GM18508 (cell line): ENCODE results near the gene ZNF48.
"Not testable (repeated sequence)": the region's sequence is repeated elsewhere in the genome, so short reads cannot be mapped to it uniquely, and the experiment has no call there.

ENCODE experiments used
- ATAC-seq: cut with Tn5 transposase; IDR thresholded peaks from one replicate; pipeline ENCODE4 v1.9.1; 2021; ENCODE audit warnings: moderate number of reproducible peaks; ENCODE audit not compliant: insufficient read depth, unreplicated experiment

Gene ZNF48

GRCh38 chr16:30377050-30377811 is 18.0 kb upstream of the ZNF48 start:
- no peak for ATAC-seq

DNA sequence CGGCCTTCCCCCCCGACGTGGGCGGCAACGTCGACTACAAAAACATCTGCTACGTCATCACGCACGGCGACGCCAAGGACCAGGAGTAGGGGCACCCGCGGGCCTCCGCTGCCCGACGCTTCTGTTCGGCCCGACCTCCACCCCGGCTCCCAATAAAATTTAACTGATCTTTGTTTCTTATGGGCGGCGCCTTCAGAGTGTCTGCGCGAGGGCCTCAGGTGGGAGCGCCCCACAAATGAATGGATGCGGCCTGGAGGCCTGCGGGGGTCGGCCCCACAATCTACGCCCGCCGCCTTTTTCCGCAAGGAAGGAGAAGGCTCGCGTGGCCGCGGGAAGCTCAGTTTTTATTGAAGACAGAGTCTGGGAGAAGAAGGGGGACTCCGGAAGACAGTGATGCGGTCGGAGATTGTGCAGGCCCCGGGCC is 17.4 kb upstream of the ZNF48 start:
- ATAC-seq, result no peak

- peak; percentile 52 for ATAC-seq
Observed at GRCh38 chr16:30378236-30379157, 16.7 kb upstream of the ZNF48 start.

GRCh38 chr16:30379158-30379783 is 15.9 kb upstream of the ZNF48 start:
- no peak for ATAC-seq

DNA sequence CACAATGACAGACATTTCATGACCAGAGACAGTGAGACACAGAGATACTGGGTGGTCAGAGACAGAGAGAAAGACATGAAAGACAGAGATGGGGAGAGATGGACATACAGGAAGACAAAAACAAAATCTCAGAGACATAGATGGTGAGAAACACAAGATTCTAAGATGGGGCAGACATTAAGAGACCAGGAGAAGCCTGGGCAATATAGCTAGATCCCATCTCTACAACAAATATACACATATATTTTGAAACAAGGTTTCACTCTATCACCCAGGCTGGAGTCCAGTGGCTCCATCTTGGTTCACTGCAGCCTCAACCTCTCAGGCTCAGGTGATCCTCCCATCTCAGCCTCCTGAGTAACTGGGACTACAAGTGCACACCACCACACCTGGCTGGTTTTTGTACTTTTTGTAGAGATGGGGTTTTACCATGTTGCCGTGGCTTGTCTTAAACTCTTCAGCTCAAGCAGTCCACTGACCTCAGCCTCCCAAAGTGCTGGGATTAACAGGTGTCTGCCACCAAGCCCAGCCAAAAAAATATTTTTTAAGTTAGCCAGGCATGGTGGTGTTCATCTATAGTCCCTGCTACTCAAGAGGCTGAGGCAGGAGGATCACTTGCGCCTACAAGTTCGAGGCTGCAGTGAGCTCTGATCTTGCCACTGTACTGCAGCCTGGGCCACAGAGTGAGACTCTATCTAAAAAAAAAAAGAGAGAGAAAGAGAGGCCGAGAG is 15.0 kb upstream of the ZNF48 start:
- ATAC-seq, result no peak

DNA sequence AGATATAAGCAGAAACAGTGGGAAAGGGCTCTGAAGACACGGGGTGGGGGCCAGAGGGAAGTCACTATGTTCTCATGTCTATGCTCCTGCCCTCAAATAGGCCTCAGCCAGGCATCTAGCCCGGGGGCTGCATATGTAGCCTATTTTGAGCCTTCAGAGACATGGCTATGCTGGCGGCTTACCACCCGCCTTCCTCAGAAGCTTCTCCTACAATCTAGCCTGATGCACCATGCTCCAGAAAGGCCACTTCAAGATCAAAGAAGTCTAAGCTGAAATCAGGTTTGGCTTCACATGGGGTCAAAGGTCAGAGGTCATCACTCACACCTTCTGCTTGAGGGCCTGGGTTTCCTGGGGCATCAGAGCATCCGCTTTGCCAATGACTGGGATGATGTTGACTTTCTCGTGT is 14.4 kb upstream of the ZNF48 start:
- ATAC-seq, result no peak

DNA sequence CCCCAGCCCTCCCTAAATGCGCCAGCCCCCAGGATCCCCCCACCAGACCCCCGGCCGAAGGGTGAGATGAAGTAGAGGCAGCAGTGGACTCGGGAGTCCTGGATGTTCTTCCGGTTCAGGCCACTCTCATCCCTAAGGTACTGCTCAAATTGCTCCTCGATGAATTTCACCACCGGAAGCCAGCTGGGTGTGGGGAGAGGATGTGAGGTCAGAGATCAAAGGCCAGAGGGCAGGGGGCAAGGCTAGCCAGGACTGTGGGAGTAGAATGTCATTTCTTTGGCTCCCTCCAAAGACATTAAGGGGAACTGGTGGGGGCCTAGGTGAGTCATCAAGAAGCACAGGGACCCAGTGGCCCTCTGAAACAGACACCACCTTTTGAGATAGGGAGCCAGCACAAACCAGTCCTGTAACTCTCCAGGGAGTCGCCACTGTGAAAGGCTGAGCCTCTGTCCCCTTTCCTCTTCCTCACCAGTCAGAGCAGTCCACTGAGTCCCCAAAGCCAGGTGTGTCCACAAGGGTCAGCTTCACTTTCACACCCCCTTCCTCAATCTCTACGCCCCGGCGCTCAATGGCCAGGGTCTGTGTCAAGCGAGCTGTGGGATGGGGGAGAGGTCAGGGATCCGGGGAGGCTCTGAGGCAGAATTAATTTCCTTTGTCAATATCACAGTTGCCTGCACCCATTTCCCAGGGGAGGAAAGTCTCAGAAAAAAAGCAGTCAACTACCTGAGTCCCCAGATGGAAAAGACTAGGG is 13.8 kb upstream of the ZNF48 start:
- no peak for ATAC-seq

- no peak for ATAC-seq
Observed at GRCh38 chr16:30382111-30382881, 12.9 kb upstream of the ZNF48 start, which contains the start of gene SEPTIN1. Gene SEPTIN1, minus strand, starts transcription at chr16:30382561. Its CDS starts 19 bp downstream, at chr16:30382542.

DNA sequence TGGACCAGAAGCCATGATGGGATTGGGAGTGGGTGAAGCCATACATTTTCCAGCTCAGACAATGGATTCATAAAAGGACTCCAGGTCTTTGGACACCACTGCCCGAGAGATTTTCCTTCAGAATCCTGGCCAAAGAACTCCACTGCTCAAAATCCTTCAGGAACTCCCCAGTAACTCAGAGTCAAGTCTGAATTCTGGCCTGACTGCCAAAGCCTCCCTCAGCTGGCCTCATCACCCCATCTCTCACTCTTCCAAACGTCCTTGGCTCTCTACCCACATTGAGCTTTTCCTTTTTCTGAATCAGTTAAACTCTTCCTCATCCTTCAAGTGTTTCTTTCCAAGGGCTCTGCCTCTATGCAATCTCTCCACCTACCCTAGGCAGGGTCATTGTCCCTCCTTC is 11.7 kb upstream of the ZNF48 start:
- ATAC-seq, result no peak

GRCh38 chr16:30394592-30395154 is 547 bp upstream of the ZNF48 start:
- no peak for ATAC-seq

DNA sequence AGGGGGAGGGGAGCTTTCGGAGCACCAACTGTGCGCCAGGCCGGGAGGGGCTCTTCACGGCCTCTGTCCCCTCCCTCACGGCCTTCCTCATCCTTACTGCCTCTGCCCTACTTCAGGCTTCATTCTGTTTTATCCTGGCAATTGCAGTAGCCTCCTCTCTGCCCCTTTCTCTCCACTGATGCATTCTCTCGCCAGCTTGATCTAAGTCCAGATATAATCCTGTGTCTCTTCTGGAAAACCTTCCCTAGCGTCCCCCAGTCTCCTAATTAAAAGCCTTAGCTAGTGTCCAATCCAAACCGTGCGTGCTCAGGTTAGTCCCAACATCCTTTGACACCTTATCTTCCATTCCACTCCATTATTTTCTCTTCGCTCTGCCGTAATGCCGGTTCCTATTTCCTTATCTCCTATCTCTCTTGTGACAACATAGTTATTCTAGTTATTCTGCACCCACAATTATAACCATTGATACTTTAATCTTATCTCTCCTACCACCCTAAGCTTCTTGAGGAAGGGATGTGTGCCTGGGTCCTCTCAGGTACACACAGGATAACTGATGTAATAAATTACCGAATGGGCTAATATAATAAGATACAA is 869 bp downstream of the ZNF48 start:
- ATAC-seq, result no peak

DNA sequence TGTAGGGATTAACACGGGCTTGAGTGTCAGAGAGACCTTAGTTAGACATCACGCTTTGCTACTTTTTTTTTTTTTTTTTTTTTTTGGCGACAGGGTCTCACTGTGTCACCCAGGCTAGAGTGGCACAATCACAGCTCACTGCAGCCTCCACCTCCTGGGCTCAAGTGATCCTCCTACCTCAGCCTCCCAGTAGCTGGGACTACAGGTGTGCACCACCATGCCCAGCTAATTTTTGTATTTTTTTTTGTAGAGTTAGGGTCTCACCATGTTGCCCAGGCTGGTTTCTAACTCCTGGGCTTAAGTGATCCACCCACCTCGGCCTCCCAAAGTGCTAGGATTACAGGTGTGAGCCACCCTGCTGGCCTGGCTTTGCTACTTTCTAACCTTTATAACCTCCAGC is 1.4 kb downstream of the ZNF48 start:
- ATAC-seq, result not testable (repeated sequence)

DNA sequence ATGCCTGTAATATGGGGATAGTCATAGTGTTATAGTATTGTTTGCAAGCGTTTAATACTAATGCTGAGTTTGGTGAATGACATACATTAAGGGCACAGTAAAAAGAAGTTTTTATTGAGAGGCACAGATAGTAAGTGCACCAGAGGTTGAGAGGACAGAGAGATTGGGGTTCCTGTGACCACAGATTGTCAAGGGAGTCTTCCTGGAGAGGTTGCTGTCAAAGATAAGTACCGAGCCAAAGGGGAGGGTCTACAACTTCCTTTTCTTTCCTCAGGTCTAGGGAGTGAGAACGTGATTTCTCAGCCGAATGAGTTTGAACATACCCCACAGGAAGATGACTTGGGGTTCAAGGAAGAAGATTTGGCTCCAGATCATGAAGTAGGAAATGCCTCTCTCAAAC is 1.8 kb downstream of the ZNF48 start:
- no peak for ATAC-seq

GRCh38 chr16:30397776-30398660 is 2.8 kb downstream of the ZNF48 start:
- ATAC-seq, result no peak

- ATAC-seq, result no peak
Observed at GRCh38 chr16:30398661-30399434, 3.6 kb downstream of the ZNF48 start.

GRCh38 chr16:30399435-30400186 is 4.4 kb downstream of the ZNF48 start:
- no peak for ATAC-seq
